H9 (cell line): ENCODE results near the gene DSTN. TPM values are rescaled to one million over a fixed set of nuclear protein-coding genes. Genes with fewer than 3 reads are reported as not detected.
A peak's percentile ranks its signal among the peaks of the same experiment; 100 is the strongest.

Experiments
- DNase-seq: peaks from one replicate; pipeline ENCODE4 v3.0.0-alpha.2; 2017
- H2AFZ ChIP-seq: one replicate; pipeline ENCODE4 v1.6.1; 2013; ENCODE audit warnings: mild to moderate bottlenecking, low read length, control low read depth, moderate library complexity
- H2AK5ac ChIP-seq: 2 replicates; pipeline ENCODE4 v1.6.1; 2013; ENCODE audit warnings: low read length, control low read depth, mixed read lengths; ENCODE audit not compliant: insufficient read length
- H2BK120ac ChIP-seq: one replicate; pipeline ENCODE4 v1.6.1; 2013; ENCODE audit warnings: low read depth, mild to moderate bottlenecking, low read length, control low read depth, inconsistent platforms; ENCODE audit not compliant: poor library complexity, severe bottlenecking
- H2BK12ac ChIP-seq: 2 replicates; pipeline ENCODE4 v1.6.1; 2013; ENCODE audit warnings: low read length, control low read depth, mixed read lengths, low read depth; ENCODE audit not compliant: insufficient read length
- H2BK15ac ChIP-seq: 2 replicates; pipeline ENCODE4 v1.6.1; 2013; ENCODE audit warnings: low read depth, low read length, control low read depth
- H2BK20ac ChIP-seq: one replicate; pipeline ENCODE4 v1.6.1; 2013; ENCODE audit warnings: low read depth, mild to moderate bottlenecking, low read length, control low read depth, inconsistent platforms; ENCODE audit not compliant: poor library complexity, severe bottlenecking
- H2BK5ac ChIP-seq: 2 replicates; pipeline ENCODE4 v1.6.1; 2013; ENCODE audit warnings: low read length, control low read depth, mixed read lengths; ENCODE audit not compliant: insufficient read length
- H3K14ac ChIP-seq: 2 replicates; pipeline ENCODE4 v1.6.1; 2013; ENCODE audit warnings: low read length, control low read depth; ENCODE audit not compliant: insufficient read depth
- H3K18ac ChIP-seq: 2 replicates; pipeline ENCODE4 v1.6.1; 2013; ENCODE audit warnings: low read depth, mild to moderate bottlenecking, mixed read lengths, low read length, control low read depth; ENCODE audit not compliant: insufficient read length
- H3K23ac ChIP-seq: 2 replicates; pipeline ENCODE4 v1.6.1; 2013; ENCODE audit warnings: low read length, control low read depth, mixed read lengths, low read depth; ENCODE audit not compliant: insufficient read length
- H3K23me2 ChIP-seq: 2 replicates; pipeline ENCODE4 v1.6.1; 2013; ENCODE audit warnings: low read depth, mild to moderate bottlenecking, mixed read lengths, low read length, control low read depth; ENCODE audit not compliant: insufficient read length, poor library complexity, severe bottlenecking
- H3K27ac ChIP-seq: 2 replicates; pipeline ENCODE4 v1.5.1; 2013; ENCODE audit warnings: low read length, control low read depth, mixed read lengths, low read depth; ENCODE audit not compliant: insufficient read length
- H3K27me3 ChIP-seq: 2 replicates; pipeline ENCODE4 v1.6.1; 2013; ENCODE audit warnings: low read length, control low read depth, inconsistent platforms; ENCODE audit not compliant: insufficient read depth
- H3K4ac ChIP-seq: 2 replicates; pipeline ENCODE4 v1.6.1; 2013; ENCODE audit warnings: low read depth, mild to moderate bottlenecking, control low read depth, inconsistent platforms, low read length, moderate library complexity
- H3K4me1 ChIP-seq: 2 replicates; pipeline ENCODE4 v1.6.1; 2013; ENCODE audit warnings: low read length, control low read depth, inconsistent platforms; ENCODE audit not compliant: insufficient read depth
- H3K4me2 ChIP-seq: 2 replicates; pipeline ENCODE4 v1.6.1; 2013; ENCODE audit warnings: low read length, control low read depth, mixed read lengths; ENCODE audit not compliant: insufficient read length, insufficient read depth
- H3K56ac ChIP-seq: 2 replicates; pipeline ENCODE4 v1.6.1; 2013; ENCODE audit warnings: low read depth, mild to moderate bottlenecking, mixed read lengths, low read length, control low read depth; ENCODE audit not compliant: insufficient read length
- H3K79me1 ChIP-seq: 2 replicates; pipeline ENCODE4 v1.6.1; 2013; ENCODE audit warnings: low read depth, mild to moderate bottlenecking, moderate library complexity, low read length, control low read depth, inconsistent platforms; ENCODE audit not compliant: insufficient read depth, poor library complexity, severe bottlenecking
- H3K79me2 ChIP-seq: 2 replicates; pipeline ENCODE4 v1.6.1; 2013; ENCODE audit warnings: low read length, control low read depth, inconsistent platforms; ENCODE audit not compliant: insufficient read depth
- H3K9ac ChIP-seq: 2 replicates; pipeline ENCODE4 v1.6.1; 2013; ENCODE audit warnings: low read length, control low read depth, mixed read lengths; ENCODE audit not compliant: insufficient read length; ENCODE audit errors: extremely low read depth
- H3K9me3 ChIP-seq: one replicate; pipeline ENCODE4 v1.6.1; 2013; ENCODE audit warnings: low read depth, low read length, inconsistent platforms; ENCODE audit not compliant: control insufficient read depth
- H3T11ph ChIP-seq: one replicate; pipeline ENCODE4 v1.6.1; 2013; ENCODE audit warnings: mild to moderate bottlenecking, low read length, control low read depth, inconsistent platforms
- H4K20me1 ChIP-seq: one replicate; pipeline ENCODE4 v1.6.1; 2013; ENCODE audit not compliant: control insufficient read depth, insufficient read length, insufficient read depth
- H4K5ac ChIP-seq: 2 replicates; pipeline ENCODE4 v1.6.1; 2013; ENCODE audit warnings: low read depth, mild to moderate bottlenecking, mixed read lengths, low read length, control low read depth; ENCODE audit not compliant: insufficient read length
- H4K8ac ChIP-seq: replicated peaks from 2 replicates; pipeline ENCODE4 v1.6.1; 2013; ENCODE audit warnings: low read length, control low read depth, mixed read lengths, low read depth; ENCODE audit not compliant: insufficient read length
- H4K91ac ChIP-seq: 2 replicates; pipeline ENCODE4 v1.6.1; 2013; ENCODE audit warnings: low read depth, mild to moderate bottlenecking, moderate library complexity, mixed read lengths, low read length, control low read depth; ENCODE audit not compliant: insufficient read length
- H3K27ac Mint-ChIP-seq, 3 experiments: 2 replicates in 2 of 3; 3 replicates in 1 of 3; pipeline ENCODE4 v1.8.0; 2020 to 2021; ENCODE audit warnings: mixed read lengths in 3 of 3, mild to moderate bottlenecking in 1 of 3, moderate library complexity in 1 of 3
- H3K27me3 Mint-ChIP-seq: 2 replicates; pipeline ENCODE4 v1.8.0; 2021; ENCODE audit warnings: low read depth, mild to moderate bottlenecking, moderate library complexity, mixed read lengths
- H3K36me3 Mint-ChIP-seq, 3 experiments: 2 replicates in 2 of 3; 3 replicates in 1 of 3; pipeline ENCODE4 v1.8.0; 2020 to 2021; ENCODE audit warnings: low read depth in 3 of 3, mixed read lengths in 3 of 3; ENCODE audit not compliant: insufficient read depth in 1 of 3
- H3K4me1 Mint-ChIP-seq, 2 experiments: 2 replicates each; pipeline ENCODE4 v1.8.0; 2020; ENCODE audit warnings: mixed read lengths in 2 of 2
- H3K4me3 Mint-ChIP-seq, 2 experiments: 2 replicates in 1 of 2; 3 replicates in 1 of 2; pipeline ENCODE4 v1.8.0; 2020 to 2021; ENCODE audit warnings: mild to moderate bottlenecking in 2 of 2, mixed read lengths in 2 of 2, moderate library complexity in 1 of 2
- H3K9me3 Mint-ChIP-seq, 2 experiments: 2 replicates in 1 of 2; 3 replicates in 1 of 2; pipeline ENCODE4 v1.8.0; 2020; ENCODE audit warnings: mild to moderate bottlenecking in 2 of 2, mixed read lengths in 2 of 2, moderate library complexity in 1 of 2
- WGBS: extraction: QIAGEN DNeasy Blood & Tissue Kit; methylation state at CpG from one replicate; pipeline ENCODE4 v1.1.7; 2013; ENCODE audit warnings: missing lambda C conversion rate, low lambda C conversion rate, mixed read lengths; ENCODE audit not compliant: insufficient read length; ENCODE audit errors: extremely low coverage; 5-methylcytosine and 5-hydroxymethylcytosine counted together
- total RNA-seq: library from RNA; stranded (reverse); gene quantifications from 2 replicates; pipeline ENCODE4 v1.2.1, GENCODE V29; 2021
- TF ChIP-seq, protein P1 (sequence below): fragments of 200-600 bp; sonication (generic); conservative IDR thresholded peaks from 3 replicates; pipeline ENCODE4 v1.8.0; 2021; ENCODE audit warnings: antibody characterized with exemption, mild to moderate bottlenecking

Gene DSTN
- total RNA-seq, 1 experiment from 2014 or later: 145 TPM

DNA sequence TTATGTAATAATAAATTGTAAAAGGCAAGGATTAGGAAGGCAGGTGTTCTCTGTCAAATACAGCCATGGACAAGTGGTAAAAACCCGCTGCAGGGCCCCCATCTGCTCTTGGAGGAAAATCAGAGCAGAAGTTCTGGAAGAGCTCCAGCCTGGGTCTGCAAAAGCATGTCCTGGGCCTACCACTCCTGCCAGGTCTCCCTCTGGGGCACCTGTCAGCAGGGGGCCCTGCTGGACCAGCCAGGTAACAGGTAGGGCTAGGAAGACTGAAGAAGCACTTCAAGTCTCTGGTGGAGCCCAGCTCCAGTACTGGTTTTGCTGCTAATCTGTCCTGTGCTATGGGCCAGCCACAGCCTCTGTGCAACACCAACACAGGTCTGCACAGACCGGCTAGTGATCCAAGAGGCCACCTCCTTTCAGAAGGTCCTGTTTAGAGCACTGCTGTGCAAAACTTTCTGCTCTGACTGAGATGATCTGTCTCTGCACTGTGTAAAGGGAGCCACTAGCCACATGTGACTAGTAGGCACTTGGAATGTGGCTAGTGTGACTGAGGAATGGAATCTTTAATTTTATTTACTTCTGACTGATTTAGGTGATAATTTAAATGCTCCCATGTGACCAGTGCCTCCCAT lies 82.0 kb downstream of the DSTN start:
- H4K20me1 ChIP-seq: no peaks in the 10 kb centered on the region

More for the DNA sequence above, 82.0 kb downstream of the DSTN start:
- WGBS: no CpG with 5 or more reads among the region's 2 CpGs
- Histone ChIP-seq H3K79me2 (peaks cover 24% of the 10 kb centered on the region; the same call in 1 of the 2 replicates), H3K23ac (no peak overlapping the region), H3K4ac (no peak overlapping the region), H4K91ac (no peak overlapping the region), H4K8ac (no peak overlapping the region), H3K4me2 (no peak overlapping the region), H3K4me1 (no peaks in the 10 kb centered on the region; the same call in 1 of the 2 replicates), H3K27ac (no peak overlapping the region), H3K9me3 (no peaks in the 10 kb centered on the region), H2BK20ac (no peak overlapping the region), H3K56ac (no peak overlapping the region), H2BK5ac (no peak overlapping the region), H2AFZ (no peak overlapping the region), H2AK5ac (no peak overlapping the region), H2BK120ac (no peak overlapping the region), H3T11ph (no peak overlapping the region), H2BK15ac (no peak overlapping the region), H2BK12ac (no peak overlapping the region), H3K14ac (no peak overlapping the region; the same call in 1 of the 2 replicates), H3K23me2 (no peaks in the 10 kb centered on the region), H3K79me1 (peaks cover 5% of the 10 kb centered on the region), H4K5ac (no peak overlapping the region), H3K27me3 (no peaks in the 10 kb centered on the region), H3K18ac (no peak overlapping the region), H3K9ac (no peak overlapping the region)
- no peak for DNase-seq
- Mint-ChIP-seq H3K36me3 (peaks cover 13 to 16% (median 15%) of the 10 kb centered on the region in 3 experiments; a peak in 6 of 7 replicates), H3K4me3 (no peak overlapping the region), H3K27me3 (no peaks in the 10 kb centered on the region), H3K4me1 (peaks cover 51 to 58% of the 10 kb centered on the region in 2 experiments), H3K27ac (peak overlapping the region in 2 of 3 experiments; percentile 61 to 69; a peak in 3 of 7 replicates), H3K9me3 (no peaks in the 10 kb centered on the region)
- TF ChIP-seq, protein P1, sequence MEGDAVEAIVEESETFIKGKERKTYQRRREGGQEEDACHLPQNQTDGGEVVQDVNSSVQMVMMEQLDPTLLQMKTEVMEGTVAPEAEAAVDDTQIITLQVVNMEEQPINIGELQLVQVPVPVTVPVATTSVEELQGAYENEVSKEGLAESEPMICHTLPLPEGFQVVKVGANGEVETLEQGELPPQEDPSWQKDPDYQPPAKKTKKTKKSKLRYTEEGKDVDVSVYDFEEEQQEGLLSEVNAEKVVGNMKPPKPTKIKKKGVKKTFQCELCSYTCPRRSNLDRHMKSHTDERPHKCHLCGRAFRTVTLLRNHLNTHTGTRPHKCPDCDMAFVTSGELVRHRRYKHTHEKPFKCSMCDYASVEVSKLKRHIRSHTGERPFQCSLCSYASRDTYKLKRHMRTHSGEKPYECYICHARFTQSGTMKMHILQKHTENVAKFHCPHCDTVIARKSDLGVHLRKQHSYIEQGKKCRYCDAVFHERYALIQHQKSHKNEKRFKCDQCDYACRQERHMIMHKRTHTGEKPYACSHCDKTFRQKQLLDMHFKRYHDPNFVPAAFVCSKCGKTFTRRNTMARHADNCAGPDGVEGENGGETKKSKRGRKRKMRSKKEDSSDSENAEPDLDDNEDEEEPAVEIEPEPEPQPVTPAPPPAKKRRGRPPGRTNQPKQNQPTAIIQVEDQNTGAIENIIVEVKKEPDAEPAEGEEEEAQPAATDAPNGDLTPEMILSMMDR: no peak
